GM21381 (cell line): ENCODE data around the gene CALR3.
A peak's percentile ranks its signal among the peaks of the same experiment; 100 is the strongest.
"Not testable (repeated sequence)": the region's sequence is repeated elsewhere in the genome, so short reads cannot be mapped to it uniquely, and the experiment has no call there.

Experiments used
- ATAC-seq: cut with Tn5 transposase; IDR thresholded peaks from one replicate; pipeline ENCODE4 v1.9.1; 2021; ENCODE audit warnings: mild to moderate bottlenecking, moderate library complexity; ENCODE audit not compliant: unreplicated experiment

The CALR3 gene

DNA sequence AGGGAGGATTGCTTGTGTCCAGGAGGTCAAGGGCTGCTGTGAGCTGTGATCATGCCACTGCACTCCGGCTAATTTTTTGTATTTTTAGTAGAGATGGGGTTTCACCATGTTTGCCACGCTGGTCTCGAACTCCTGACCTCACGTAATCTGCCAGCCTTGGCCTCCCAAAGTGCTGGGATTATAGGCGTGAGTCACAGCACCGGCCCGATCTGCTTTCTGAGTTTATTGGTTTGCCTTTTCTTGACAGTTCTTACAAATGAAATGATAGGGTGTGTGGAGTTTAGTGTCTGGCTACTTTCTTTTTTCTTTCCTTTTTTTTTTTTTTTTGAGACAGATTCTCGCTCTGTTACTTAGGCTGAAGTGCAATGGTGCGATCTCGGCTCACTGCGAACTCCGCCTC lies 1.1 kb upstream of the CALR3 start:
- no peak for ATAC-seq

DNA sequence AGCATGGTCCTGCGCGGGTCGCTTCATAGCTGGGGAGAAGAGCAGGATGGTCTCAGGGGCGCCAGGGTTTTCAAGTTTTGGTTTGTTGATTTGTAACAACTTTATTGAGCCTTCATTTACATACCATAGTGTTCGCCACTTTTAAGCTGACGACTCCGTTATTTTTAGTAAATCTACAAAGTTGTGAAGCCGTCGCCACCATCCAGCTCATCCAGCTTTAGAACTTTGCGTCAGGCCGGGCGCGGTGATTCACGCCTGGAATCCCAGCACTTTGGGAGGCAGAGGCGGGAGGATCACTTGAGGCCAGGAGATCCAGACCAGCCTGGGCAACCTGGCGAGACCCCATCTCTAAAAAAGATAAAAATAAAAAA lies 631 bp upstream of the CALR3 start:
- no peak for ATAC-seq

DNA sequence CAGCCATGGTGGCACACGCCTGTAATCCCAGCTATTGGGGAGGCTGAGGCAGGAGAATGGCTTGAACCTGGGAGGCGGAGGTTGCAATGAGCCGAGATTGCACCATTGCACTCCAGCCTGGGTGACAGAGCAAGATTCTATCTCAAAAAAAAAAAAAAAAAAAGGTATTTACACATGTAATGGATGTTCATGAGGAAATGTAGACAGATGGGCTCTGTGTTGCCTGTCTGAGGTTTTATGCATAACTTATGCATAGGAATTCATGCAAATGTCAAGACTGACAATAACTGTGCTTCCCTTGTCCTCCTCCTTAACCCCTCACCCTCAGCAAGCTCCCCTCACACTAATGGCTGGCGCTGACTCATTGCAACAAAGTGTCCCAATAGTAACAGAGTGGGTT lies 9.5 kb downstream of the CALR3 start:
- ATAC-seq, result not testable (repeated sequence)

DNA sequence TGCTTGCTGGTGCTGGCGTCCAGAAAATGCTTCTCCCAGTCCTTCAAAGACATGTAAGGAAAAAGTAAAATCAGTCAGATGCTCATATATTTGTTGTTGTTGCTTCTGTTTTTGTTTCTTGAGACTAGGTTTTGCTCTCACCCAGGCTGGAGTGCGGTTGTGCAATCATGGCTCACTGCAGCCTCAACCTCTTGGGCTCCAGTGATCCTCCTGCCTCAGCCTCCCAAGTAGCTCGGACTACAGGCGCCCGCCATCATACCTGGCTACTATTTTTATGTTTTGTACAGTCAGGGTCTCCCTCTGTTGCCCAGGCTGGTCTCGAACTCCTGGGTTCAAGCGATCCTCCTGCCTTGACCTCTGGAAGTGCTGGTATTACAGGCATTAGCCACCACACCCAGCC lies 13.2 kb downstream of the CALR3 start:
- no peak for ATAC-seq

DNA sequence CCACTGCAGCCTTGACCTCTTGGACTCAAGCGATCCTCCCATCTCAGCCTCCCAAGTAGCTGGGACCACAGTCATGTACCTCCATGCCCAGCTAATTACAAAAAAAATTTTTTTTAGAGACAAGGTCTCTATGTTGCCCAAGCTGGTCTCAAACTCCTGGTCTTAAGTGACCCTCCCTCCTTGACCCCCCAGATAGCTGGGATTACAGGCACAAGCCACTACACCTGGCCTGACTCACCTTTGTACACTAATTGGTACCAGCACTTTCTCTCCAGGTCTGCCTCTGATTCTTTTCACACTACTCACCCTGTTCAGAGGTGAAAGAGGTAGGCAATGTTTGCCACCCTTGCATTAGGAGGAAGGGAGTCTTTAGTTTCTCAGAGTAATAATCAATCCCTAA lies 18.7 kb downstream of the CALR3 start:
- ATAC-seq, result no peak

DNA sequence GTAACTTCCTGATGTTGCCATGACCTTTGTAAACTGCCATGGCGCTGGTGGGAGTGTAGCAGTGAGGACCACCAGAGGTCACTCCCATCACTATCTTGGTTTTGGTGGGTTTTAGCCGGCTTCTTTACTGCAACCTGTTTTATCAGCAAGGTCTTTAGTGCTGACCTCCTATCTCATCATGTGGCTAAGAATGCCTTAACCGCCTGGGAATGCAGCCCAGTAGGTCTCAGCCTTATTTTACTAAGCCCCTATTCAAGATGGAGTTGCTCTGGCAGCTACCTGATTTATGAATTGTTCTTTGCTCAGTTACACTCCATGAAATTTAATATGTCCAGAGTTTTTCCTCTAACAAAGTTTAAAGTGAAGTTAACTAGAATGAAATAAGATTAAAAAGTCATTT lies 19.6 kb downstream of the CALR3 start:
- no peak for ATAC-seq

DNA sequence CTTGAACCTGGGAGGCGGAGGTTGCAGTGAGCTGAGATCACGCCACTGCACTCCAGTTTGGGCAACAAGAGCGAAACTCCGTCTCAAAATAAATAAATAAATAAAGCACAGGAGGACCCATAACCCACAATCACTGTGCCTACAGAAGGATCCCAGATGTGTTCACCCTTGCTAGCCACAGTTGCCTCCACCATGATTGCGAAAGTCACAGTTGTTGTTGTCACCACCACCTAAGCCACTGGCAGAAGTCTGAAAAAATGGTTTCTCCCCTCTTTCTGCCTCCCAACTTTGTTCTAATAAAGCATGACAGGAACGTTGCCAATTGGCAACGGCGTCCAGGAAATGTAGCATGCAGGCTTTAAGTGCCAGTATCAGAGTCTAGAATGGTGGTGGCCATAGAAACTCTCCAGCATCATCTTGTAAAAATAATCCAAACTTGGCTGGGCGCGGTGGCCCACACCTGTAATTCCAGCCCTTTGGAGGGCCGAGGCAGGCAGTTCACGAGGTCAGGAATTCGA lies 22.0 kb downstream of the CALR3 start:
- no peak for ATAC-seq

DNA sequence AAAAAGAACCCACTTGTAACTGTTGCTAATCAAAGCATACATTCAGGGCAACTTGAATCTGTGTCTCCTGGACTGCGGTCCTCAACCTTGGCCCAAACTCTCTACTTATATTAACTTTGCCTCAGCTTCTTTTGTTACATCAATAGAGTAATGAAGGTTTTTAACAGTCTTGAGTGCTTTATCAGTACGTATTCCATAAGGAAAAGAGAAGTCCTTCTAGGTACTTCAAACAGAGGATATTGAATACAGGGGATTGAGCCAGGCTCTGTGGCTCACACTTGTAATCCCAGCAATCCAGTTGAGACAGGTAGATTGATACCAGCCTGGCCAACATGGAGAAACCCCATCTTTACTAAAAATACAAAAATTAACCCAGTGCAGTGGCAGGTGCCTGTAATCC lies 23.0 kb downstream of the CALR3 start:
- ATAC-seq, result no peak

DNA sequence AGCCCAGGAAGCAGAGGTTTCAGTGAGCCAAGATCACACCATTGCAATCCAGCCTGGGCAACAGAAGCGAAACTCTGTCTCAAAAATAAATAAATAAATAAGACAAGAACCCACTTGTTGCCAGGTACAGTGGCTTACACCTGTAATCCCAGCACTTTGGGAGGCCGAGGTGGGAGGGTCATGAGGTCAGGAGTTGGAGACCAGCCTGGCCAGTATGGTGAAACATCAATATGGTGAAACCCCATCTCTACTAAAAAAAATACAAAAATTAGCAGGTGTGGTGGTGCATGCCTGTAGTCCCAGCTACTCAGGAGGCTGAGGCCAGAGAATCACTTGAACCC lies 23.4 kb downstream of the CALR3 start:
- ATAC-seq, result not testable (repeated sequence)

DNA sequence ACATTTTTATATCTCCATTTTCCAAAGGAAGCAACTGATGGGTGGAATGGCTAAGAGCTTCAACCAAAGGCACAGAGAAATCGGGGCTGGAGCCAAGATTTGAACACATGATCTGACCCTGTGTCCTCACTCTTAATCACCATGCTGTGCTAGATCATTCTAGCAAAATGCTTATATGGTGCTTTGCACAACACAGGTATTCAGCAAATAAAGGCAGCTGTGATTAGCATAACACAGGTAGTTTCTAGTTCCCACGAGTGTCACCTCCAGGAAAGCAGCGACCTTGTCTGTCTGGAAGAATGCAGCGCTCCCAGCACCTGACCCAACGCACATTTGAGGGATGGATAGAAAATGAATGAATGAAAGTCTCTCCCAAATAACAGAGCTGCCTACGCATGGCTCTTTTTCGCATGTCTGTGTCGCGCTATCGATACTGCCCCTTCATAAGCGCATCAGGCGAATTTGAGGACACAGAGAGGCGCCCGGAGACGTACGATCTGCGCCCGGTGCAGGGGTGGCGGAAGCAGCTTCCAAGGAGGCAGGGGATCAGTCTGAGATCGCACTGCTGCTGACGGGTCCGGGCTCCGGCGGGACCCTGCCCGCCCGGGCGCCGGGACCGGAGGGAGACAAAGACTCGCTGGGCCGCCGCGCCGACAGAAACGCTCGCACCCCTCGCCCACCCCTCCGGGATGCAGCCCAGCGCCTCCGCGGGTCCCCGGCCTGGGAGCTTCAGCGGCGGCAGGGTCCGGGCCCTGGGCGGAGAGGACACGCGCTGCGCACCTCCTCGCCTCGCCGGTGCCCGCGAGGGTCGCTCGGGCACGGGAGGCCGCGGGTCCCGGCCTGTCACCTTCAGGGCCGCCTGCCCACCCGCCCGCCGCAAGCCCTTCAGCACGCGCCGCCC lies 24.8 kb downstream of the CALR3 start:
- peak; percentile 24 for ATAC-seq

DNA sequence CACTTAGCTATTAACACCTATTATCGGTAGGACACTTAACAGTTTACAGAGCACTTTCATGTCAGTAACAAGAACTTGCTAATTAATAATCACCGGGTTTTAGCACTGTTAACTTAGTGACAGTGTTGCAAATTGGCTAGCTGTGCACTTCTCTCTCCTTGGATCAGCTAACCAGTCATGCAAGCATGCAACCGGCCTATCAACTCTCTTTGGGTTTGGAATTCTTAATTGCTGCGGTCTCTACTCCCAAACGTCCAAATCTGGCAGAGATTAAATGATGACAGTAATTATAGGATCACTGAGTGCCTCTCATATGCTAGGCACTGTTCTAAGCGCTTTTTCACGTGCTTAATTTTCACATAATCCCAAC lies 25.4 kb downstream of the CALR3 start:
- no peak for ATAC-seq

DNA sequence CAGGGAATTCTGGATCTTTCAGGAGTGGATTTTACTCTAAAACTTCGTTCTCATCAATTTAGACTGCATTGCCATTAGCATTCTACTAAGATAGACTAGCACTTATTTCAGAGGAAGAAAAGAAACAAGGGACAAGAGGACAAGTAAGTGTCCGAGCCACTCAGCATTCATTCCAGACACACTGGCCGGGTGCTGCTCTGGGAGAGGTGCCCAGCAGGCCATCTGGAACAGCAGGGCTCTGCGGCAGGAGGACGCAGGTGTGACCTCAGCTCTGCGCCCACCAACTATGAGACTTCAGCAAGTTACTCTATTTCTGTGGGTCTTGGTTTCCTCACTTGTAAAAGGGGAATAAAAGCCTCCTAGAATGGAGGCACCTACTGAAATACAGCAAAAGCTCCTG lies 28.4 kb downstream of the CALR3 start:
- no peak for ATAC-seq

DNA sequence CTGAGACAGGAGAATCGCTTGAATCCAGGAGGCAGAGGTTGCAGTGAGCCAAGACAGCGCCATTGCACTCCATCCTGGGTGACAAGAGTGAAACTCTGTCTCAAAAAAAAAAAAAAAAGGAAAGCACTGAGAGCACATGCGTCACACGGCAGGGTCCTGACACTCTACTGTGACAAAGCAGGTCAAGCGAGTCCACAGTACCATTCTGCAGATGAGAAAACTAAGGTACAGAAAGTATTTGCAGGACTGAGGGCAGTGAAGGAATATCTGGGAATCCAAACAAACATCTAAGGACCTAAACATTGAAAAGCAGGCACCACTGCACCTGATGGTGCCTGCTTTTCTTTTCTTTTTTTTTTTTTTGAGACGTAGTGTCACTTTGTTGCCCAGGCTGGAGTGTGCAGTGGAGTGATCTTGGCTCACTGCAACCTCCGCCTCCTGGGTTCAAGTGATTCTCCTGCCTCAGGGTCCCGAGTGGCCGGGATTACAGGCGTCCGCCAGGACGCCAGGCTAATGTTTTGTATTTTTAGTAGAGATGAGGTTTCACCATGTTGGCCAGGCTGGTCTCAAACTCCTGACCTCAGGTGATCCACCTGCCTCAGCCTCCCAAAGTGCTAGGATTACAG lies 29.1 kb downstream of the CALR3 start:
- not testable (repeated sequence) for ATAC-seq

DNA sequence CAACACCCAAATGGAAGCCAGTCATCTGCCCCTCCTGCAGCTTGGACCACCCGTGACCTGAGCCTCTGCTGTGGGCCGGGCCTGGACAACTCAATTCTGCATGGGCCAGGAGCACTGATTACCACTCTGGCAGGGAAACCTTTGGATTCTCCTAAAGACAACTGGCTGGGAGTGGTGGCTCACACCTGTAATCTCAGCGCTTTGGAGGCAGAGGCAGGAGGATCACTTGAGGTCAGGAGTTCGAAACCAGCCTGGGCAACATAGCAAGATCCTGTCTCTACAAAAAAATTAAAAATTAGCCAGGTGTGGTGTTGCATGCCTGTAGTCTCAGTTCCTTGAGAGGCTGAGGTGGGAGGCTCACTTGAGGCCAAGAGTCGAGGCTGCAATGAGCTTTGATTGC lies 30.7 kb downstream of the CALR3 start:
- no peak for ATAC-seq

DNA sequence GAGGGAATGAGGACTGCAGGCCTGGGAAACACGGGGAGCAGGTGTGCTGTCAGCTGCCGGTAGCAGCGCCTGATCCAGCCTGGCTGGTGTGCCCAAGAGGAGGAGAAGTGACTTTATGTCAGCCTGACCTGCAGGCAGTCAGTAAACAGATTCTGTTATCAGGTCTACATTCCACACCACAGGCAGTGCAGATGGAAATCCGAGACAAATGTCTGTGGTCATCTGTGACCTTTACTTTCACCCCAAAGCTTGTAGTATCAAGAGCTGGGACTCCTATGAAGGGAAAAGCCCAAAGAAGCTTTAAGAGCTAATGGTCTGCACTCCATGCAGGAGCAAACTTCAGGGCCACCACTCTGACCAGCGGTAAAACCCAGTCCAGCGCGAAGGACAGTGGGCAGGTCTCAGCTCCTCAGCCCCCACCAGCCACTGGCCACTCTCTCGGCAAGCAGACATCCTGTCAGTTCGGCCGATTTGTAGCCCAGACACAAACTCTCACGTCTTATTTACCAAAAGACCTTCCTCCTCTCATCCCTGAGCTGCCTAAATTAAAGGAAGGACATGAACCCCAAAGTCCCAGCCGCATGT lies 31.9 kb downstream of the CALR3 start:
- no peak for ATAC-seq

DNA sequence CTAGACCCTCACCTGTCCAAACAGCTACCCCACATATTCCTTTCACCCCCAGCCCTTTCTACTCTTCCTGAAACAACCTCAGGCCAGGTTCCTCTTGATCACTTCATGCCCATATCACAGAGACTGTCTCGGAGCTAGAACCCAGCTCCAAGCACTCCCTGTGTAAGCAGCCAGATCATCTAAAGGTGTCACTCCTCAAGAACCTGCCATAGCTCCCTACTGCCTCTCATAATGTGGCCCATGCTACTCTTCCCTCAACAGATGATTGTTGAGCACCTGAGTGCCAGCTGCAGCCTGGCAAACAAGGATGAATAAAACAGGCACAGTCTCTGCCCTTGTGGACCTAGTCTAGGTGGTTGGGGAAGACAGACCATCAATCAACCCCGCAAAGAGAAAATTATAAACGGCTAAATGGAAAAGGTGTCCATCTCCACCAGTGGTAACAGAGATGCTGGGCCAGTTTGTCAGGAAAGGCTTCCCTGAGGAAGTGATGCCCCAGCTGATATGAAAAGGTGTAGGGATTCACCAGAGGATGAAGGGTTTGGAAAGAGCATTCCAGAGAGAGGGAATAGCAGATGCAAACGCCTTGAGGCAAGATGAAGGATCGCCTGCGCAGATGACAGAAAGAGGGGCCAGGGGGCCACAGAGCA lies 32.5 kb downstream of the CALR3 start:
- ATAC-seq, result no peak

DNA sequence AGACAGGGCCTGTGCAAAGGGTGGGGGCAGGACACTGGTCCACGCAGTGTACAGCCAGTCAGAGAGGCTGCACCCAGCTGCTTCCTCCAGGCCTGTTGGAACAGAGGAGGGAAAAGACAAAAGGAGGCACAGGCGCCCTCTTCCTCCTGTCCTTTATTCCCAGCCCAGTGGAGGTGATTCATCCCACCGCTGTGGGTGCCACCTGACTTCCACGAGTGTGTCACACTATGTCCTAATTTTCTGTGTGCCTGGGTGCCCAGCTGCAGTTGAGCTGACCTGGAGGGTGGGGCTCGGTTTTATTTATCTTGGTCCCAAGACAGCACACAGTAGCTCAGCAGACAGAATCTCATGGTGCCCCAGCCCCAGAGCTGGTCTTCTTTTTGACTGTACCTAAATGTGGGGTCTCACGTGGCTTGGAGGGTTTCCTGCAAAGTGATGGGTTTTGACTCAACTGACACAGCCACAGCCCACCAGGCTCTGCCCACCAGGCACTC lies 33.2 kb downstream of the CALR3 start:
- no peak for ATAC-seq

DNA sequence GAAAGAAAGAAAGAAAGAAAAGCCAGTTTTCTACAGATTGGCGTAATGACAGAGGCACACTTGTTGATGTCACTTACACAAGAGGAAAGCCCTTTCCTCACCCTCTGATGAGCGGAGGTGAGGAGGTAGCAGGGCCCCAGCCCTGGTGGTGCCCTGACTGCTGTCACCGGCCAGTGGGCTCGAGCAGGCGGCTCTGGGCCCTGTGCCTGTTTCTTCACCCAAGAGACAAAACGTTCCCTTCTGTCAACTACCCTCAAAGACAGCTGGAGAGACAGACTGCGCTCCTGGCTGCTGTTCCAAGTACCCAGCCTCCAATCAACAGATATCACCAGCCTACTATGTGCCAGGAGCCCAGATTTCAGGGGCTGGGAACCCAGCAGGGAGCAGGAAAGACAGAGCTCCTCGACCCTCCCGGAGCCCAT lies 34.3 kb downstream of the CALR3 start:
- ATAC-seq, result no peak

DNA sequence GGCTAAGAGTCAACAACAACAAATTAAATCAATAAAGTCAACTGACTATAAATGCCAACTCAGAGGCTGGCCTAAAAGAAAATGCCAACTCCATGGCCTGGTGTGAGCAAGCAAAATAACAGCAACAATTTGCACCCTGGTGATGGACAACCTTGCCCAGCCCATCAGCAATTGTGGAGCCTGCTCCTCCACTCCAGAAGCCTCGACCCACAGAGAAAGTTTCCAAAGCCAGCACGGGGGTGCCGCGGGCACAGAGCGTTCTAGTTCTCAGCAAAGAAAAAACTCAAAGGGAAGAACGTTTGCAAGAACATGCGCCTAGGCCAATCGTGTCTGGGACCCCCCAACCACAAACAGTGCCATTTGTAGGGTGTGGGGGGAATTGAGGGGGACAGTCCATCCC lies 35.5 kb downstream of the CALR3 start:
- ATAC-seq, result no peak

DNA sequence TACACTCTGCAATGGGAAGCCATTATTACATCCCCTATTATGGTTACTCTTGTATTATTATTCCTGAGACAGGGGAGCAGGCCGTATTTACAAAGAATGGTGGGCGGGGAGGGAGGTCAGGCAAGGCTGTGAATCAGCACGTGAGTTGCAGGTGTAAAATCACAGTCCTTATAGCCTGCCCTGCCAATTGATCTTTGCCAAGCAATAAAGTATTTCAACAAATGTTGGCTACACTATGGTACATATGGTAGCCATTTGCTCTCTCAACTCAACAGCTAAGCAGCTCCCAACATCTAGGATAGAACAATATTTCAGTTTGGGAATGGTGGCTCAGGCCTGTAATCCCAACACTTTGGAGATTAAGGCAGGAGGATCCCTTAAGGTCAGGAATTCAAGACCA lies 36.3 kb downstream of the CALR3 start:
- no peak for ATAC-seq
